Stimulated activated naive CD8-positive, alpha-beta T cell treated with anti-CD3 and anti-CD28 coated beads, Interleukin-15, Interleukin-2, amounts not matched to agents 100 ng/mL and 50 ng/mL, for 24 hours (primary cell): Measurements from ENCODE around the gene SGO2.
A peak's percentile ranks its signal among the peaks of the same experiment; 100 is the strongest.

Source experiments
- H3K27ac Mint-ChIP-seq: one replicate; pipeline ENCODE4 v1.8.0; 2021; ENCODE audit warnings: mild to moderate bottlenecking, mixed read lengths
- H3K27me3 Mint-ChIP-seq: one replicate; pipeline ENCODE4 v1.8.0; 2021; ENCODE audit warnings: mixed read lengths
- H3K36me3 Mint-ChIP-seq: one replicate; pipeline ENCODE4 v1.8.0; 2021; ENCODE audit warnings: low read depth, mixed read lengths
- H3K4me1 Mint-ChIP-seq: one replicate; pipeline ENCODE4 v1.8.0; 2021; ENCODE audit warnings: low read depth, mixed read lengths
- H3K4me3 Mint-ChIP-seq: one replicate; pipeline ENCODE4 v1.8.0; 2021; ENCODE audit warnings: mild to moderate bottlenecking, mixed read lengths
- H3K9me3 Mint-ChIP-seq: one replicate; pipeline ENCODE4 v1.8.0; 2021; ENCODE audit warnings: mixed read lengths

The SGO2 gene, protein sequence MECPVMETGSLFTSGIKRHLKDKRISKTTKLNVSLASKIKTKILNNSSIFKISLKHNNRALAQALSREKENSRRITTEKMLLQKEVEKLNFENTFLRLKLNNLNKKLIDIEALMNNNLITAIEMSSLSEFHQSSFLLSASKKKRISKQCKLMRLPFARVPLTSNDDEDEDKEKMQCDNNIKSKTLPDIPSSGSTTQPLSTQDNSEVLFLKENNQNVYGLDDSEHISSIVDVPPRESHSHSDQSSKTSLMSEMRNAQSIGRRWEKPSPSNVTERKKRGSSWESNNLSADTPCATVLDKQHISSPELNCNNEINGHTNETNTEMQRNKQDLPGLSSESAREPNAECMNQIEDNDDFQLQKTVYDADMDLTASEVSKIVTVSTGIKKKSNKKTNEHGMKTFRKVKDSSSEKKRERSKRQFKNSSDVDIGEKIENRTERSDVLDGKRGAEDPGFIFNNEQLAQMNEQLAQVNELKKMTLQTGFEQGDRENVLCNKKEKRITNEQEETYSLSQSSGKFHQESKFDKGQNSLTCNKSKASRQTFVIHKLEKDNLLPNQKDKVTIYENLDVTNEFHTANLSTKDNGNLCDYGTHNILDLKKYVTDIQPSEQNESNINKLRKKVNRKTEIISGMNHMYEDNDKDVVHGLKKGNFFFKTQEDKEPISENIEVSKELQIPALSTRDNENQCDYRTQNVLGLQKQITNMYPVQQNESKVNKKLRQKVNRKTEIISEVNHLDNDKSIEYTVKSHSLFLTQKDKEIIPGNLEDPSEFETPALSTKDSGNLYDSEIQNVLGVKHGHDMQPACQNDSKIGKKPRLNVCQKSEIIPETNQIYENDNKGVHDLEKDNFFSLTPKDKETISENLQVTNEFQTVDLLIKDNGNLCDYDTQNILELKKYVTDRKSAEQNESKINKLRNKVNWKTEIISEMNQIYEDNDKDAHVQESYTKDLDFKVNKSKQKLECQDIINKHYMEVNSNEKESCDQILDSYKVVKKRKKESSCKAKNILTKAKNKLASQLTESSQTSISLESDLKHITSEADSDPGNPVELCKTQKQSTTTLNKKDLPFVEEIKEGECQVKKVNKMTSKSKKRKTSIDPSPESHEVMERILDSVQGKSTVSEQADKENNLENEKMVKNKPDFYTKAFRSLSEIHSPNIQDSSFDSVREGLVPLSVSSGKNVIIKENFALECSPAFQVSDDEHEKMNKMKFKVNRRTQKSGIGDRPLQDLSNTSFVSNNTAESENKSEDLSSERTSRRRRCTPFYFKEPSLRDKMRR

DNA sequence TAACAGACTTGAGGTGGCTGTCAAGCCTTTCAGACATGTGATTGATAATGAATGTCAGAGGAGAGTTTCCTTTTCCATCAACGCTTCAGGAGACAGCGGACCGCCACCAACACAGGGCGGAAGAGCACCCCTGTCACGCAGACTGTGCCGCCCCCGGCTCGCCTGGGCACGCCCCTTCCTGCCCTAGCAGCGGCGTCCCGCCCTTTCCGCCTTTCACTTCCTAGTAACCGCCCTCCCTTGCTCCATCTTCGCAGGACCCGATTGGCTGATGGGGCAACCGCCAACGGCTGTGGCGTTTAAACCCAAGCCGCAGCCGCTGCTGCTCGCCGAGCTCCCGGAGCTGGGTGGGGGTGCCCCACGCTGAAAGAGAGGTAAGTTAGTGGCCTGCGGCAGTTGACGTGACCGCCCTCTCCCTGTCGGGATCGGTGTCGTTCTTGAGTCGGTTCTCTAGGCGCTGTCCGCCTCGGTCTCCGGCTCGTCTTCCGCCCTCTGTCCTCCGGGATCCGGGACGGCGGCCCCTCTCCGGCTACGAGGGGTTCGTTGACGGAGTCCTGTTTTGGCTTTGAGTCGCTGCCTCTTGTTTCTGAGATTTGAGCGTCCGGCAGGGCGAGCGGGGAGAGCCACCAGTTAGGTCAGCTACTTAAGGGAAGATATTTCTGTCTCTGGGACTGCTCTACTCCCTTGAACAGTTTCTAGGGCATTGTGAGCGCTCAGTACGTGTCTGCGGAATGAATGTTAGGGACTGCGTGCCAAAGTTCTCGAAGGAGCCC is at the start of gene SGO2:
Gene SGO2, plus strand, starts transcription at position 326 of the 770 bp plus-strand sequence. CDS start 6,769 bp downstream, outside the sequence.
- H3K9me3 Mint-ChIP-seq: no peaks in the 10 kb centered on the region

GRCh38 chr2:200476836-200477235 is 49.2 kb upstream of the SGO2 start:
- Mint-ChIP-seq H3K9me3 (no peaks in the 10 kb centered on the region), H3K36me3 (no peaks in the 10 kb centered on the region), H3K27ac (no peak overlapping the region), H3K4me3 (no peak overlapping the region), H3K27me3 (no peaks in the 10 kb centered on the region), H3K4me1 (peaks cover 5% of the 10 kb centered on the region)

More for the DNA sequence above, at the start of gene SGO2:
- Mint-ChIP-seq H3K4me1 (peaks cover 25% of the 10 kb centered on the region), H3K36me3 (no peaks in the 10 kb centered on the region), H3K27me3 (no peaks in the 10 kb centered on the region), H3K27ac (peak within 1 kb of the TSS; percentile 84), H3K4me3 (peak within 1 kb of the TSS; percentile 94)

DNA sequence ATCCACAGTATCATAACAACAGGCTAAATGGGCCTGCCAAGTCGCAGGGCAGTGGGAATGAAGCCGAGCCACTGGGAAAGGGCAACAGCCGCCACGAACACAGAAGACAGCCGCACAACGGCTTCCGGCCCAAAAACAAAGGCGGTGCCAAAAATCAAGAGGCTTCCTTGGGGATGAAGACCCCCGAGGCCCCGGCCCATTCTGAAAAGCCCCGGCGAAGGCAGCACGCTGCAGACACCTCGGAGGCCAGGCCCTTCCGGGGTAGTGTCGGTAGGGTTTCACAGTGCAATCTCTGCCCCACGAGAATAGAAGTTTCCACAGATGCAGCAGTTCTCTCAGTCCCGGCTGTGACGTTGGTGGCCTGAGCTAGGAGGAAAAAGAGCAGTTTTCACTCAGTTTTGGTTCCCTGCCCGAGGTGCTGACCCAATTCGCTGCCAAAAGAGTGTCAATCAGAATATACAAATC is 48.3 kb upstream of the SGO2 start:
- H3K9me3 Mint-ChIP-seq: no peaks in the 10 kb centered on the region
- peaks cover 5% of the 10 kb centered on the region for H3K4me1 Mint-ChIP-seq
- no peaks in the 10 kb centered on the region for H3K36me3 Mint-ChIP-seq
- no peak overlapping the region for H3K4me3 Mint-ChIP-seq
- no peaks in the 10 kb centered on the region for H3K27me3 Mint-ChIP-seq
- no peak overlapping the region for H3K27ac Mint-ChIP-seq

DNA sequence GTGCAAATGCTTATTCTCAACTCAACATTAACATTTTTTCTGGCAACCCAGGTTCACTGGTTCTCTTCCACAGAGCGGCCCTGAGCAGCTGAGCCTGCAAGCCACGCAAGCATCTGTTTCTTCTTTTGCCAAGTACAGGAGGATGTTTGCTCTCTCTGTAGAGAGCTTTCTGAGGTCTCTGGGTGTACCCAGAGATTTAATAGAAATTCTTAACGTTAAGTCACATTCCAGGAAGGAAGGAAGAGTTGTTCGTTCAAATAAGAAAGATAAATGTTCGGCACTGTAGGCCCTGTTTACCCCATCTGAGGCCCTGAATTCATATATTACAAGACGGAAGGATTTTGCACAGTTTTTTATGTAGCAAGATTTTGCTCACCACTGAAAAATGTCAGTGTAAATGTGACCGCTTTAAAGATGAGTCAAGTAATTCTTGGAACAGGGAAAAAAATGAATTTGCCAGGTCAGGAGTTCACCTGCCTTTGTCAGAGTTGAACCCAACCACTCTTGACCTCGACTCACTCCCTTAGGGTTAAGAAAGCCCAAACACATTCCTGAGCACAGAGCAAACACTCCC is 46.2 kb upstream of the SGO2 start:
- Mint-ChIP-seq H3K27me3 (no peaks in the 10 kb centered on the region), H3K4me1 (peaks cover 5% of the 10 kb centered on the region), H3K9me3 (no peaks in the 10 kb centered on the region), H3K4me3 (no peak overlapping the region), H3K27ac (no peak overlapping the region), H3K36me3 (no peaks in the 10 kb centered on the region)

DNA sequence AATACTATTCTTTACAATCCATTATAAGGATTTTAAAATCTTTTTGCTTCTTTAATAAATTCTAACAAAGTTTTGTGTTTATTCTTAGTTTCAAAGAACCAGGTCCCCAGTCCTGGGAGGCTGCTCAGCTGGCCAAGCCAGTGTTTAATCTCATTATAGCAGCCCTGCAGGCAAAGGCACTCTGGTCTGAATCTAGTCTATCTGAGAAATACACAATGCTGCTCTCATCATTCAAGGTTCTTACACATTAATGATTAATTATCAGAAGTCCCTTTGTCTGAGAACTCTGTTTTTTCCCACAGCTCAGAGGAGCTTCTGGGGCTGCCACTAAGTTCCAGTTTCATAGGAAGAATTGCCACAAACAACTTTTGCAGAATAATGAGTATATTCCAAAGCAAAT is 43.8 kb upstream of the SGO2 start:
- Mint-ChIP-seq H3K36me3 (no peaks in the 10 kb centered on the region), H3K4me3 (no peak overlapping the region), H3K27ac (no peak overlapping the region), H3K9me3 (no peaks in the 10 kb centered on the region), H3K4me1 (peaks cover 5% of the 10 kb centered on the region), H3K27me3 (no peaks in the 10 kb centered on the region)

DNA sequence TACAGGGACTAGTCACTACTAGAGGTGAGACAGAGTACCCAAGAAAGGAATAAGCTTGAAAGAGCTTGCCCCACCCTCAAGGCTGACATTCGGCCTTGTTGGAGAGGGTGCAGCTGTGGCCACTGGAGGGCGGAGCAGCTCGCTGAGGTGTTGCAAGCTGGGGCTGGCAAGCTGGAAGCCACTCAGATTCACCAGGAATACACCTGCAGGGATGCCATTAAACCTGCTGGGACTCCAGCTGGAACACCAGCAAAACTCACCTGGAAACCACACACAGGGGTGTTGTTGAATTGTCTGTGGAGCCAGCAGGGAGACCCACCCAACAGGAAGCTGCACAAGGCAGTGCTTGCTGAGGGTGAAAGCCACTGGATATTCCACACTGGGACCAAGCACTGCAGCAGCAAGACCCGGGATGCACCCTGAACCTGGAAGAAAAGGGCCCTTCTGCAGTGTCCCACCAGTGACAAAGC is 42.2 kb upstream of the SGO2 start:
- no peak overlapping the region for H3K27ac Mint-ChIP-seq
- no peaks in the 10 kb centered on the region for H3K9me3 Mint-ChIP-seq
- no peaks in the 10 kb centered on the region for H3K27me3 Mint-ChIP-seq
- no peaks in the 10 kb centered on the region for H3K36me3 Mint-ChIP-seq
- H3K4me1 Mint-ChIP-seq: peaks cover 5% of the 10 kb centered on the region
- no peak overlapping the region for H3K4me3 Mint-ChIP-seq

DNA sequence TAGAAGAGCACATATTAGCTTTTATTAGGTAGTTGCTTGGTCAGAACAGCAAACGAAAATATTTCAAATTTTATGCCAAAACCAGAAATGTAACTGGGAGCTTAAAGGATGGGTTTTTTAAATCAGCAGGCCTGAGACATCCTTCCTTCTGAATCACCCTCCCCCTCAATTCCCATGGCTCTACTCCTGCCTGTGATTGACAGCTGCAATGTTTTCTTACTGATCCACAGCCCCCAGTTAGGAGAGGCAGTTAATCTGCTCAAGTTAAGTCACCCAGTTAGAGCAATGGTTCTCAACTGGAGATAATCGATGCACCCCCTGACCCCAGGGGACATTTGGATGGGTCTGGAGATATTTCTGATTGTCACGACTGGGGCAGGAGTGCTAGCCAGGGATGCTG is 41.1 kb upstream of the SGO2 start:
- Mint-ChIP-seq H3K4me3 (no peak overlapping the region), H3K36me3 (peaks cover 7% of the 10 kb centered on the region), H3K4me1 (peaks cover under 1% of the 10 kb centered on the region), H3K27me3 (no peaks in the 10 kb centered on the region), H3K9me3 (no peaks in the 10 kb centered on the region), H3K27ac (no peak overlapping the region)

- Mint-ChIP-seq H3K27ac (no peak overlapping the region), H3K9me3 (no peaks in the 10 kb centered on the region), H3K4me3 (no peak overlapping the region), H3K27me3 (no peaks in the 10 kb centered on the region), H3K36me3 (peaks cover 19% of the 10 kb centered on the region), H3K4me1 (no peaks in the 10 kb centered on the region)
Observed at GRCh38 chr2:200486529-200486928, 39.5 kb upstream of the SGO2 start.

DNA sequence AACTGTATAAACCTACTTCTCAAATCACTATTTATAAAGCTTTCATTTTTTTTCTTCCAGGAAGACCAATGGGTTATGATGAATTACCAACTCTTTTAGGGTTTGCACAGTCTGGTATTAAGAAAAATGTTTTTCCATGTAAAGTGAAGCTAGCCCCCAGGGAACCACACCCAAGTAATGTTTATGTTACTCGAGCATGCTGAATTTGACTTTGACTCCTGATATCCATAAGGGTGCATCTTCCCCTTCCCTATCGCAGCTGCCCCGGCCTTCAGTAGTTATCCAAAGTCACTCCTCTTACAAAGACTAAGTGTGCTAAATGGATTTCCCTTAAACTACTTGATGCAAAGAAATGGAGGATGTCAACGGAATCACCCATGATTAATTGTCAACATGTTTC is 37.8 kb upstream of the SGO2 start:
- H3K9me3 Mint-ChIP-seq: no peaks in the 10 kb centered on the region
- H3K4me1 Mint-ChIP-seq: no peaks in the 10 kb centered on the region
- H3K4me3 Mint-ChIP-seq: no peak overlapping the region
- H3K36me3 Mint-ChIP-seq: peaks cover 35% of the 10 kb centered on the region
- H3K27me3 Mint-ChIP-seq: no peaks in the 10 kb centered on the region
- H3K27ac Mint-ChIP-seq: no peak overlapping the region

DNA sequence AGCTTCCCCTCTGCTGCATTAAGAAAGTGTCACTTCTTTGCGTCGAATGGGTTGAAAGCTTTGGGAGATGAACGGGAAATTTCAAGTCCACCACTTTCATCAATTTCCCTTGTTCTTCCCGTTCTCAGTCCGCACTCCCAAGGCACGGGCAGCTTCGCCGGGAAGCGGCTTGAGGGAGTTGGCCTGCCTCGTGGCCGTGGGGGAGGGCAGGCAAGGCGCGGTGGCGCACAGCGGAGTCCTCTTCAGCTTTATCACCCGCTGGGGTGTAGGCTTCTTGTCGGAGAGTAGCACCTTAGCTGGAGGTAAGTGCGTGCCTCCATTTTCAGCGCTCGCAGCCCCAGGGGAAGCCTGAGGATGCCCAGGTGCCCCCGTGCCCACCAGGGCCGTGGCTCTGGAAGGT is 36.0 kb upstream of the SGO2 start:
- no peaks in the 10 kb centered on the region for H3K9me3 Mint-ChIP-seq
- H3K27ac Mint-ChIP-seq: no peak overlapping the region
- no peak overlapping the region for H3K4me3 Mint-ChIP-seq
- H3K36me3 Mint-ChIP-seq: peaks cover 48% of the 10 kb centered on the region
- no peaks in the 10 kb centered on the region for H3K4me1 Mint-ChIP-seq
- no peaks in the 10 kb centered on the region for H3K27me3 Mint-ChIP-seq

DNA sequence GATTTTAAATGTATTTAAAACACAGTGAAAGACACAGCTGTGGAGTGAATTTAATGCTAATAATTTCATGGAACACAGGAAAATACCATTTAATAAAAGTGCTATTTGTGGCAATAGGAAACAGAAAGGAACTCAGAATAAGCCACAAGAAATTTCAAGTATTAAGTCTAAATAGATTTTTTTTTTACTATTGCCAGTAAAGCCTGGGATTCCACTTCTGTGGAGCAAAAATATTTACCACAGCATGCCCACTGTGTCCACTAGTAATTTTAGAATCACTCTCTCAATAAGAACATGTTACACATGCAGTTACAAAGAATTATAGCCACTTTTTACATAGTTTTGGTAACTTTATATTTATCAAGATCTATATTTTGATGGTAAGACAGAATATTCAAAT is 33.4 kb upstream of the SGO2 start:
- H3K27ac Mint-ChIP-seq: no peak overlapping the region
- H3K9me3 Mint-ChIP-seq: no peaks in the 10 kb centered on the region
- H3K4me1 Mint-ChIP-seq: no peaks in the 10 kb centered on the region
- no peak overlapping the region for H3K4me3 Mint-ChIP-seq
- H3K27me3 Mint-ChIP-seq: no peaks in the 10 kb centered on the region
- H3K36me3 Mint-ChIP-seq: peaks cover 58% of the 10 kb centered on the region

DNA sequence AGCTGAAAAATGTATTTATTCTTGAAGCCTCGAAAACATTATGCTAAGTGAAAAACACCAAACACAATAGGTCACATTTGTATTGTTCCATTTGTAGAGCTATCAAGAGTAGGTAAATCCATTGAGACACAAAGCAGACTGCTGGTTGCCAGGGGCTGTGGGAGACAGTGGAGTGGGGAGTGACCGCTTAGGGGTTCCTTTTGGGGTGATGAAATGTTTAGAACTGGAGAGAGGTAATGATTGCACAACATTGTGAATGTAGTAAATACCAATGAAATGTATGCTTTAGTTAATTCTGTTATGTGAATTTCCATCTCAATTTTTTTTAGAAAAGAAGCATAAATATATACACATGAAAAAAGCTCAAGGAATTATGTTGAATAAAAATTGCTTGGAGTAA is 32.0 kb upstream of the SGO2 start:
- Mint-ChIP-seq H3K36me3 (peaks cover 69% of the 10 kb centered on the region), H3K4me3 (no peak overlapping the region), H3K4me1 (no peaks in the 10 kb centered on the region), H3K27ac (no peak overlapping the region), H3K9me3 (no peaks in the 10 kb centered on the region), H3K27me3 (no peaks in the 10 kb centered on the region)

DNA sequence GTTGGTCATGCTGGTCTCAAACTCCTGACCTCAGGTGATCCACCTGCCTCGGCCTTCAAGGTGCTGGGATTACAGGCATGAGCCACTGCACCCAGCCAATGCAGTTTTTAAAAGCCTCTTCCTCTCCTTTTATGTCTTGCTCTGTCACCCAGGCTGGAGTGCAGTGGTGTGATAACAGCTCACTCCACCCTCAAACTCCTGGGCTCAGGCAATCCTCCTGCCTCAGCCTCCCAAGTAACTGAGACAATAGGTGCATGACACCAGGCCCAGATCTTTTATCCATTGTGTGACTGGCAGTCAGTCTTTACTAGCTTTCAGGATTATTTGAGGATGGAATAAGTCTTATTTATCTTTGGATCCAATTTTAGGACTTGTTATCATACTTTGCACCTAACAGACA is 29.3 kb upstream of the SGO2 start:
- H3K9me3 Mint-ChIP-seq: no peaks in the 10 kb centered on the region
- H3K36me3 Mint-ChIP-seq: peaks cover 52% of the 10 kb centered on the region
- H3K27ac Mint-ChIP-seq: no peak overlapping the region
- H3K4me1 Mint-ChIP-seq: no peaks in the 10 kb centered on the region
- H3K4me3 Mint-ChIP-seq: no peak overlapping the region
- H3K27me3 Mint-ChIP-seq: no peaks in the 10 kb centered on the region
